HepG2 (cell line): ENCODE measurements around the gene TXNL4A. TPM values are rescaled to one million over a fixed set of nuclear protein-coding genes. Genes with fewer than 3 reads are reported as not detected.

ENCODE experiments used
- AFF4 ChIP-seq: sonication (generic); formaldehyde crosslinking; IDR thresholded peaks from 2 replicates; pipeline ENCODE4 v1.4.0; 2020; ENCODE audit warnings: missing genetic modification reagents
- CENPT ChIP-seq: sonication (generic); formaldehyde crosslinking; IDR thresholded peaks from 2 replicates; pipeline ENCODE4 v1.8.0; 2022; ENCODE audit warnings: low read depth, mild to moderate bottlenecking, moderate library complexity, missing genetic modification reagents
- CTCF ChIP-seq: sonication (generic); formaldehyde crosslinking; IDR thresholded peaks from 2 replicates; pipeline ENCODE4 v1.5.0; 2020; ENCODE audit warnings: mild to moderate bottlenecking, missing genetic modification reagents, moderate library complexity
- GATAD1 ChIP-seq: IDR thresholded peaks from 2 replicates; pipeline ENCODE4 v1.6.1; 2016; ENCODE audit warnings: missing genetic modification reagents, missing compliant biosample characterization
- NCOA2 ChIP-seq: sonication (generic); formaldehyde crosslinking; IDR thresholded peaks from 2 replicates; pipeline ENCODE4 v1.8.0; 2022; ENCODE audit warnings: inconsistent platforms
- POLR2G ChIP-seq: fragments of 200-400 bp; formaldehyde crosslinking; IDR thresholded peaks from 2 replicates; pipeline ENCODE4 v1.6.1; 2018; ENCODE audit warnings: mild to moderate bottlenecking, low read depth, low read length, moderate library complexity
- SP4 ChIP-seq: sonication (generic); formaldehyde crosslinking; IDR thresholded peaks from 2 replicates; pipeline ENCODE4 v1.8.1; 2023; ENCODE audit warnings: mild to moderate bottlenecking, missing genetic modification reagents
- SSRP1 ChIP-seq: IDR thresholded peaks from 2 replicates; pipeline ENCODE4 v1.6.1; 2016; ENCODE audit warnings: control low read depth
- TAF15 ChIP-seq: fragments of 200-400 bp; formaldehyde crosslinking; IDR thresholded peaks from one replicate; pipeline ENCODE4 v1.6.1; 2018; ENCODE audit warnings: mild to moderate bottlenecking, low read depth, low read length; ENCODE audit not compliant: poor library complexity, severe bottlenecking
- ZNF3 ChIP-seq: IDR thresholded peaks from 2 replicates; pipeline ENCODE4 v1.7.0; 2017; ENCODE audit warnings: inconsistent platforms
- ZNF34 ChIP-seq: sonication (generic); formaldehyde crosslinking; IDR thresholded peaks from 2 replicates; pipeline ENCODE4 v1.4.0; 2020; ENCODE audit warnings: mild to moderate bottlenecking, missing genetic modification reagents, borderline replicate concordance
- ZNF670 ChIP-seq: sonication (generic); formaldehyde crosslinking; IDR thresholded peaks from 2 replicates; pipeline ENCODE4 v1.8.0; 2022; ENCODE audit warnings: mild to moderate bottlenecking, missing genetic modification reagents, borderline replicate concordance
- polyA plus RNA-seq, 8 experiments: library from polyadenylated mRNA; depleted of rRNA in 3 of 8; stranded (reverse) in 7 of 8; unstranded in 1 of 8; fragments of >200 nt; fragmentation: Illumina TruSeq in 4 of 8; extraction: Trizol in 4 of 8; gene quantifications; 2 replicates each; pipeline versions ENCODE4 v1.2.1 to v1.2.3, GENCODE V29; 2011 to 2016; ENCODE audit warnings: low read depth in 4 of 8, missing spikeins in 1 of 8, mixed read lengths in 1 of 8; ENCODE audit not compliant: insufficient read depth in 1 of 8
- total RNA-seq, 5 experiments: library from RNA; depleted of rRNA; stranded (reverse); fragments of >200 nt; fragmentation: Illumina TruSeq; extraction: Trizol; gene quantifications; 2 replicates each; pipeline ENCODE4 v1.2.3, GENCODE V29; 2016; ENCODE audit warnings: low read depth in 1 of 5
- TF ChIP-seq, protein P1 (sequence below): sonication (generic); formaldehyde crosslinking; IDR thresholded peaks from 2 replicates; pipeline ENCODE4 v1.4.0; 2020; ENCODE audit warnings: missing genetic modification reagents, borderline replicate concordance
- TF ChIP-seq, protein P2 (sequence below): IDR thresholded peaks from 2 replicates; pipeline ENCODE4 v1.6.1; 2016; ENCODE audit warnings: missing compliant biosample characterization, missing genetic modification reagents, borderline replicate concordance
- TF ChIP-seq, protein P3 (sequence below): sonication (generic); formaldehyde crosslinking; IDR thresholded peaks from 2 replicates; pipeline ENCODE4 v1.5.0; 2020; ENCODE audit warnings: missing genetic modification reagents
- TF ChIP-seq, protein P4 (sequence below): sonication (generic); formaldehyde crosslinking; IDR thresholded peaks from 2 replicates; pipeline ENCODE4 v1.8.0; 2022; ENCODE audit warnings: mild to moderate bottlenecking, missing genetic modification reagents, moderate library complexity

The TXNL4A gene
- total and polyA plus RNA-seq, 2 of the 13 experiments (the other 11 are each of a cell fraction or from before 2014, with no cell fraction given), result 172 to 202 TPM

DNA sequence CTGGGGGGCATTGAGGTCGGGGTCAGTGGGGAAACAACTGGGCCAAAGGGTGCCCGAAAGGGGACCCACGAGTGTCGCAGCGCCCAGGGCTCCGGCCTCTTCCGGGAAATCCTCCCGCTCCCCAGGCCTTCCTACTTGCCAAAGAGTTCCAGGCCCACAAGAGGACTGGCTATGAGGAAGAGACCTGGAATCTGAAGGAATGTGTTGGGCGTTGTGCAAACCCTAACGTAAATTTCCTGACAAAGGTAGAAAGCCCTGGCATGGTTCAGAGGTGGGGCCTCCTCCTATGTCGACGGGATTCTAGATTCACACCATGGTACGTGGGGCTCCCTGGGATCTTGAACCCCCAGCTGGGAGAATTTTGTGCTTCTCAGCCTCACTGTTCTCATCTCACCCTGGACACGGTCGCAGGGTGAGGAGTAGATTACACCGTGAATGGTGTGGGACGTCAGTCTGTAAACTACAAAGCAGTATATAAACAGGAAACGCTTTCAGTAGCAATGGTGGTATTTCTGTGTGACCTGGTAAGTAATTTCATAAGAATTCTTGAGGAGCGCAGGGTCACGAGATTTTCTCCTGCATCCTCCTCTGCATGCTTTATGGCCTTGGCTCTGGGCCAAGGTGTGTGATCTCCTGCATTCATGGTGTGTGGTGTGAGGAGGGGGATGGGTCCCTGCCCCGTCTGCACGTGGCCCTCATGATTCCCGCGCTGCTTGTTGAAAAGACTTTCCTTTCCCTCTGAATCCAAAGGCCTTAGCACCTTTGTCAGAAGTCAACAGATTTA, 23.1 kb downstream of the TXNL4A start (continued):
- TF ChIP-seq, protein P1, sequence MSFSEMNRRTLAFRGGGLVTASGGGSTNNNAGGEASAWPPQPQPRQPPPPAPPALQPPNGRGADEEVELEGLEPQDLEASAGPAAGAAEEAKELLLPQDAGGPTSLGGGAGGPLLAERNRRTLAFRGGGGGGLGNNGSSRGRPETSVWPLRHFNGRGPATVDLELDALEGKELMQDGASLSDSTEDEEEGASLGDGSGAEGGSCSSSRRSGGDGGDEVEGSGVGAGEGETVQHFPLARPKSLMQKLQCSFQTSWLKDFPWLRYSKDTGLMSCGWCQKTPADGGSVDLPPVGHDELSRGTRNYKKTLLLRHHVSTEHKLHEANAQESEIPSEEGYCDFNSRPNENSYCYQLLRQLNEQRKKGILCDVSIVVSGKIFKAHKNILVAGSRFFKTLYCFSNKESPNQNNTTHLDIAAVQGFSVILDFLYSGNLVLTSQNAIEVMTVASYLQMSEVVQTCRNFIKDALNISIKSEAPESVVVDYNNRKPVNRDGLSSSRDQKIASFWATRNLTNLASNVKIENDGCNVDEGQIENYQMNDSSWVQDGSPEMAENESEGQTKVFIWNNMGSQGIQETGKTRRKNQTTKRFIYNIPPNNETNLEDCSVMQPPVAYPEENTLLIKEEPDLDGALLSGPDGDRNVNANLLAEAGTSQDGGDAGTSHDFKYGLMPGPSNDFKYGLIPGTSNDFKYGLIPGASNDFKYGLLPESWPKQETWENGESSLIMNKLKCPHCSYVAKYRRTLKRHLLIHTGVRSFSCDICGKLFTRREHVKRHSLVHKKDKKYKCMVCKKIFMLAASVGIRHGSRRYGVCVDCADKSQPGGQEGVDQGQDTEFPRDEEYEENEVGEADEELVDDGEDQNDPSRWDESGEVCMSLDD (CRISPR knock-in tag), result peak; percentile 85; the same call in 1 of the 2 replicates
- TF ChIP-seq NCOA2 (0 out of 2 replicates have a peak, but pooled peaks have one; percentile 11), GATAD1 (CRISPR knock-in tag) (no peak), ZNF3 (CRISPR knock-in tag) (no peak), TAF15 (no peak), SSRP1 (CRISPR knock-in tag) (peak; percentile 16; the same call in 1 of the 2 replicates), ZNF670 (CRISPR knock-in tag) (no peak), CENPT (CRISPR knock-in tag) (no peak), SP4 (CRISPR knock-in tag) (0 out of 2 replicates have a peak, but pooled peaks have one; percentile 23), AFF4 (CRISPR knock-in tag) (no peak), ZNF34 (no peak), POLR2G (peak; percentile 55), CTCF (CRISPR knock-in tag) (no peak)
- TF ChIP-seq, protein P2, sequence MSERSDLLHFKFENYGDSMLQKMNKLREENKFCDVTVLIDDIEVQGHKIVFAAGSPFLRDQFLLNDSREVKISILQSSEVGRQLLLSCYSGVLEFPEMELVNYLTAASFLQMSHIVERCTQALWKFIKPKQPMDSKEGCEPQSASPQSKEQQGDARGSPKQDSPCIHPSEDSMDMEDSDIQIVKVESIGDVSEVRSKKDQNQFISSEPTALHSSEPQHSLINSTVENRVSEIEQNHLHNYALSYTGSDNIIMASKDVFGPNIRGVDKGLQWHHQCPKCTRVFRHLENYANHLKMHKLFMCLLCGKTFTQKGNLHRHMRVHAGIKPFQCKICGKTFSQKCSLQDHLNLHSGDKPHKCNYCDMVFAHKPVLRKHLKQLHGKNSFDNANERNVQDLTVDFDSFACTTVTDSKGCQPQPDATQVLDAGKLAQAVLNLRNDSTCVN, result no peak; the same call in 1 of the 2 replicates
- TF ChIP-seq, protein P3, sequence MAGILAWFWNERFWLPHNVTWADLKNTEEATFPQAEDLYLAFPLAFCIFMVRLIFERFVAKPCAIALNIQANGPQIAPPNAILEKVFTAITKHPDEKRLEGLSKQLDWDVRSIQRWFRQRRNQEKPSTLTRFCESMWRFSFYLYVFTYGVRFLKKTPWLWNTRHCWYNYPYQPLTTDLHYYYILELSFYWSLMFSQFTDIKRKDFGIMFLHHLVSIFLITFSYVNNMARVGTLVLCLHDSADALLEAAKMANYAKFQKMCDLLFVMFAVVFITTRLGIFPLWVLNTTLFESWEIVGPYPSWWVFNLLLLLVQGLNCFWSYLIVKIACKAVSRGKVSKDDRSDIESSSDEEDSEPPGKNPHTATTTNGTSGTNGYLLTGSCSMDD, result no peak
- TF ChIP-seq, protein P4, sequence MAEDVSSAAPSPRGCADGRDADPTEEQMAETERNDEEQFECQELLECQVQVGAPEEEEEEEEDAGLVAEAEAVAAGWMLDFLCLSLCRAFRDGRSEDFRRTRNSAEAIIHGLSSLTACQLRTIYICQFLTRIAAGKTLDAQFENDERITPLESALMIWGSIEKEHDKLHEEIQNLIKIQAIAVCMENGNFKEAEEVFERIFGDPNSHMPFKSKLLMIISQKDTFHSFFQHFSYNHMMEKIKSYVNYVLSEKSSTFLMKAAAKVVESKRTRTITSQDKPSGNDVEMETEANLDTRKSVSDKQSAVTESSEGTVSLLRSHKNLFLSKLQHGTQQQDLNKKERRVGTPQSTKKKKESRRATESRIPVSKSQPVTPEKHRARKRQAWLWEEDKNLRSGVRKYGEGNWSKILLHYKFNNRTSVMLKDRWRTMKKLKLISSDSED (CRISPR knock-in tag), result no peak
